ENCODE data around the gene SF1. TPM values are rescaled to one million over a fixed set of nuclear protein-coding genes. Genes with fewer than 3 reads are reported as not detected.

Gene SF1
- polyA plus RNA-seq, 1 of the 3 experiments (the other 2 are of a cell fraction) = 66.3 TPM

DNA sequence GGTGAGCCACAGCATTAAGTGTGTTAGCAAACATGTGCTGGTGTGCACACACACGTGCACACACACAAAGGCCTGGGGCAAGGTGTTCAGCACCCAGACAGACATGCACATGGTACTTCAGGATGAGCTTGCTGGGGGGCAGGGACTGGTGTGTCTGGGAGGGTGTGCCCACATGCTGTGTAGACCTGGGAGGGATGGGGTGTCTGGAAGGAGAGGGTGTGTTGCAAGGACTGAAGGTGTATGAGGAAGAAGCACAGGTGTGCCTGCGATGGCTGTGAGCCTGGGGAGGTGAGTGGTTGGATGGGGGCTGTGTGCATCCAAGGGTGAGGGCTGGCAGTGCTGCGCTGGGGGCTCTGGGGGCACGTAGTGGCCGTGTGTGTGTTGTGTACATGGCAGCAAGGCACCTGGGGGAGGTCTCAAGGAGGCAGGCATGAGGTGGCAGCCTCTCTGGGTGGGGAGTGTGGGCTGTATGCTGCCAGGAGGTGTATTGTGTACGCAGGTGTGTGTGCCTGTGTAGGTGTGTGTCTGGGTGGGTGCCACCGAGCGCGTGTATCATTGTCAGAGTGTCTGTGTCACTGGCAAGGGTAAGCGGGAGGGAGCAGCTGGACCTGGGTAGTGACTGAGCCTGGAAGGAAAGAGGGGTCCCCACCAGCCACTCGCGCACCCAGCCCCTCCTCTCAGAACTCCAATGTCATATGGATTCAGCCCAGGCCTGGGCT lies 57.5 kb downstream of the SF1 start (continued):
- TF ChIP-seq EZH2phosphoT487 (IDR thresholded peaks at IDR 0.05; ENCODE audit: borderline replicate concordance, low read depth) (no peak), RAD21 (IDR thresholded peaks at IDR 0.05; ENCODE audit: low read length) (no peak), CHD2 (IDR thresholded peaks at IDR 0.05; ENCODE audit: low read length, partially characterized antibody) (no peak)

GRCh38 chr11:64720167-64720566 lies 58.2 kb downstream of the SF1 start:
- ChIA-PET POLR2A (interaction anchor here (0.7 kb wide), 1 partner anchor 12 kb away, joined by 3 read pairs; no protein-coding TSS in a partner anchor), CTCF (interaction anchor here (1.6 to 7.1 kb wide), 3 partner anchors 9 to 31 kb away, joined by 3 to 68 read pairs (median 20); partner anchors contain the start of gene RASGRP2)
- no peak overlapping the region for H3K9ac ChIP-seq
- no peak overlapping the region for H3K4me2 ChIP-seq
- no peak overlapping the region for H3K4me3 ChIP-seq (ENCODE audit: low read depth in 2 of 2, low read length in 1 of 2)
- H3K27me3 ChIP-seq (ENCODE audit: insufficient read depth) = peaks cover 13% of the 10 kb centered on the region
- no peak overlapping the region for H3K27ac ChIP-seq (ENCODE audit: low read depth in 2 of 2, low read length in 1 of 2)
- WGBS (ENCODE audit: low lambda C conversion rate) = 55% methylated on average over 9 of the region's 9 CpGs
- no peaks in the 10 kb centered on the region for H3F3A ChIP-seq (replicated peaks; ENCODE audit: insufficient read depth)
- peaks cover 0 to 57% of the 10 kb centered on the region in 2 experiments; a peak in 1 of 4 replicates for H3K4me1 ChIP-seq (ENCODE audit: control insufficient read depth in 1 of 2, insufficient read depth in 2 of 2, low read depth in 1 of 2, low read length in 1 of 2)
- H3K9me3 ChIP-seq = no peaks in the 10 kb centered on the region
- H3K36me3 ChIP-seq (replicated peaks in 1 of 2; ENCODE audit: control insufficient read depth in 1 of 2, insufficient read depth in 2 of 2, low read length in 1 of 2) = no peaks in the 10 kb centered on the region
- DNase-seq = no peak
- no peaks in the 10 kb centered on the region for H4K20me1 ChIP-seq (ENCODE audit: insufficient read depth)
- no peaks in the 10 kb centered on the region for H3K79me2 ChIP-seq (ENCODE audit: insufficient read depth)
- no peak overlapping the region for H2AFZ ChIP-seq (ENCODE audit: low read depth)
- H3K9me2 ChIP-seq = no peaks in the 10 kb centered on the region
- TF ChIP-seq, protein P1, sequence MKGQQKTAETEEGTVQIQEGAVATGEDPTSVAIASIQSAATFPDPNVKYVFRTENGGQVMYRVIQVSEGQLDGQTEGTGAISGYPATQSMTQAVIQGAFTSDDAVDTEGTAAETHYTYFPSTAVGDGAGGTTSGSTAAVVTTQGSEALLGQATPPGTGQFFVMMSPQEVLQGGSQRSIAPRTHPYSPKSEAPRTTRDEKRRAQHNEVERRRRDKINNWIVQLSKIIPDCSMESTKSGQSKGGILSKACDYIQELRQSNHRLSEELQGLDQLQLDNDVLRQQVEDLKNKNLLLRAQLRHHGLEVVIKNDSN (IDR thresholded peaks at IDR 0.05; ENCODE audit: borderline replicate concordance, low read depth) = no peak
- TF ChIP-seq TEAD4 (IDR thresholded peaks at IDR 0.05; ENCODE audit: borderline replicate concordance, insufficient read depth) = no peak
- TF ChIP-seq, protein P2, sequence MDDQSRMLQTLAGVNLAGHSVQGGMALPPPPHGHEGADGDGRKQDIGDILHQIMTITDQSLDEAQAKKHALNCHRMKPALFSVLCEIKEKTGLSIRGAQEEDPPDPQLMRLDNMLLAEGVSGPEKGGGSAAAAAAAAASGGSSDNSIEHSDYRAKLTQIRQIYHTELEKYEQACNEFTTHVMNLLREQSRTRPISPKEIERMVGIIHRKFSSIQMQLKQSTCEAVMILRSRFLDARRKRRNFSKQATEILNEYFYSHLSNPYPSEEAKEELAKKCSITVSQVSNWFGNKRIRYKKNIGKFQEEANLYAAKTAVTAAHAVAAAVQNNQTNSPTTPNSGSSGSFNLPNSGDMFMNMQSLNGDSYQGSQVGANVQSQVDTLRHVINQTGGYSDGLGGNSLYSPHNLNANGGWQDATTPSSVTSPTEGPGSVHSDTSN (IDR thresholded peaks at IDR 0.05) = no peak
- TF ChIP-seq FOXJ3 (CRISPR knock-in tag; IDR thresholded peaks at IDR 0.05) = no peak
- TF ChIP-seq, protein P3, sequence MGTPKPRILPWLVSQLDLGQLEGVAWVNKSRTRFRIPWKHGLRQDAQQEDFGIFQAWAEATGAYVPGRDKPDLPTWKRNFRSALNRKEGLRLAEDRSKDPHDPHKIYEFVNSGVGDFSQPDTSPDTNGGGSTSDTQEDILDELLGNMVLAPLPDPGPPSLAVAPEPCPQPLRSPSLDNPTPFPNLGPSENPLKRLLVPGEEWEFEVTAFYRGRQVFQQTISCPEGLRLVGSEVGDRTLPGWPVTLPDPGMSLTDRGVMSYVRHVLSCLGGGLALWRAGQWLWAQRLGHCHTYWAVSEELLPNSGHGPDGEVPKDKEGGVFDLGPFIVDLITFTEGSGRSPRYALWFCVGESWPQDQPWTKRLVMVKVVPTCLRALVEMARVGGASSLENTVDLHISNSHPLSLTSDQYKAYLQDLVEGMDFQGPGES (IDR thresholded peaks at IDR 0.05; ENCODE audit: low read depth, low read length) = no peak
- TF ChIP-seq RFX5 (IDR thresholded peaks at IDR 0.05; ENCODE audit: low read length) = no peak
- no peak for TF ChIP-seq SMC3 (IDR thresholded peaks at IDR 0.05; ENCODE audit: low read depth, low read length)
- TF ChIP-seq EP300 (IDR thresholded peaks at IDR 0.05; ENCODE audit: borderline replicate concordance in 1 of 2, low read depth in 1 of 2, low read length in 1 of 2) = no peak
- no peak for TF ChIP-seq EZH2phosphoT487 (IDR thresholded peaks at IDR 0.05; ENCODE audit: borderline replicate concordance, low read depth)
- no peak for TF ChIP-seq RXRA (IDR thresholded peaks at IDR 0.05; ENCODE audit: borderline replicate concordance, low read depth)
- no peak for TF ChIP-seq YY1 (IDR thresholded peaks at IDR 0.05; ENCODE audit: low read depth)
- no peak for TF ChIP-seq JUND (IDR thresholded peaks at IDR 0.05)
- TF ChIP-seq FOSL2 (IDR thresholded peaks at IDR 0.05; ENCODE audit: borderline replicate concordance, low read depth) = no peak
- TF ChIP-seq ELF1 (IDR thresholded peaks at IDR 0.05) = no peak
- no peak for TF ChIP-seq GATA2 (CRISPR knock-in tag; IDR thresholded peaks at IDR 0.05)
- TF ChIP-seq, protein P4, sequence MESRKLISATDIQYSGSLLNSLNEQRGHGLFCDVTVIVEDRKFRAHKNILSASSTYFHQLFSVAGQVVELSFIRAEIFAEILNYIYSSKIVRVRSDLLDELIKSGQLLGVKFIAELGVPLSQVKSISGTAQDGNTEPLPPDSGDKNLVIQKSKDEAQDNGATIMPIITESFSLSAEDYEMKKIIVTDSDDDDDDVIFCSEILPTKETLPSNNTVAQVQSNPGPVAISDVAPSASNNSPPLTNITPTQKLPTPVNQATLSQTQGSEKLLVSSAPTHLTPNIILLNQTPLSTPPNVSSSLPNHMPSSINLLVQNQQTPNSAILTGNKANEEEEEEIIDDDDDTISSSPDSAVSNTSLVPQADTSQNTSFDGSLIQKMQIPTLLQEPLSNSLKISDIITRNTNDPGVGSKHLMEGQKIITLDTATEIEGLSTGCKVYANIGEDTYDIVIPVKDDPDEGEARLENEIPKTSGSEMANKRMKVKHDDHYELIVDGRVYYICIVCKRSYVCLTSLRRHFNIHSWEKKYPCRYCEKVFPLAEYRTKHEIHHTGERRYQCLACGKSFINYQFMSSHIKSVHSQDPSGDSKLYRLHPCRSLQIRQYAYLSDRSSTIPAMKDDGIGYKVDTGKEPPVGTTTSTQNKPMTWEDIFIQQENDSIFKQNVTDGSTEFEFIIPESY (IDR thresholded peaks at IDR 0.05; ENCODE audit: borderline replicate concordance, low read depth) = no peak

Measured in SK-N-SH (cell line).